ENCODE results near the gene PDYN. TPM values are rescaled to one million over a fixed set of nuclear protein-coding genes. Genes with fewer than 3 reads are reported as not detected.

PDYN gene
- not detected in 2 replicates for total RNA-seq

GRCh38 chr20:1993986-1994385 lies at the start of gene PDYN:
PDYN (minus strand) TSS chr20:1994058; CDS start chr20:1983084, 10,974 bp downstream.

Other genes with a start within 250 kb of the PDYN start
- 8.5 and 30.3 TPM in 2 replicates for gene SIRPA, start 98.7 kb downstream of the PDYN start, total RNA-seq
- gene STK35, start 107.8 kb upstream of the PDYN start, total RNA-seq: 21.9 and 39.0 TPM in 2 replicates